Pulmonary artery endothelial cell (primary cell): ENCODE measurements around the gene STK25. TPM values are rescaled to one million over a fixed set of nuclear protein-coding genes. Genes with fewer than 3 reads are reported as not detected.

Experiments used
- total RNA-seq: library from RNA; depleted of rRNA; stranded (reverse); fragments of >200 nt; gene quantifications from 2 replicates; pipeline ENCODE4 v1.2.3, GENCODE V29; 2014

Gene STK25
- total RNA-seq, 1 donor from 2014 or later, result 324 TPM

Other genes with a start within 250 kb of the STK25 start
- 765 and 980 TPM in 2 replicates for gene HDLBP, start 192.9 kb downstream of the STK25 start, total RNA-seq
- gene SEPTIN2, start 192.7 kb downstream of the STK25 start, total RNA-seq, result 499 and 544 TPM in 2 replicates
- 37.2 and 41.6 TPM in 2 replicates for gene FARP2, start 152.3 kb downstream of the STK25 start, total RNA-seq
- 39.4 and 57.5 TPM in 2 replicates for gene BOK, start 50.2 kb upstream of the STK25 start, total RNA-seq
- gene THAP4, start 128.6 kb upstream of the STK25 start, total RNA-seq, result 47.3 and 56.6 TPM in 2 replicates
- 75.2 and 75.8 TPM in 2 replicates for gene ATG4B, start 129.1 kb upstream of the STK25 start, total RNA-seq
- 48.2 and 64.2 TPM in 2 replicates for gene DTYMK, start 178.2 kb upstream of the STK25 start, total RNA-seq
- 25.0 and 36.6 TPM in 2 replicates for gene ING5, start 193.5 kb upstream of the STK25 start, total RNA-seq
- gene D2HGDH, start 226.0 kb upstream of the STK25 start, total RNA-seq, result 10.7 and 12.3 TPM in 2 replicates